ENCODE measurements around the gene SCARF2. TPM values are rescaled to one million over a fixed set of nuclear protein-coding genes. Genes with fewer than 3 reads are reported as not detected.

Gene SCARF2
- total RNA-seq, 1 donor from 2014 or later, result 8.1 TPM

GRCh38 chr22:20457506-20458240, 20.0 kb upstream of the SCARF2 start:
- DNase-seq (ENCODE audit: low spot score), result no peak
- Mint-ChIP-seq H3K4me1 (ENCODE audit: unreplicated experiment) (peaks cover 8% of the 10 kb centered on the region), H3K4me3 (ENCODE audit: unreplicated experiment) (no peak overlapping the region), H3K27ac (ENCODE audit: unreplicated experiment) (no peak overlapping the region), H3K9me3 (ENCODE audit: unreplicated experiment) (no peaks in the 10 kb centered on the region), H3K27me3 (ENCODE audit: unreplicated experiment) (peaks cover 2% of the 10 kb centered on the region), H3K36me3 (ENCODE audit: low read depth, unreplicated experiment) (no peaks in the 10 kb centered on the region)
- TF ChIP-seq CTCF (IDR thresholded peaks at IDR 0.05; ENCODE audit: unreplicated experiment), result no peak

GRCh38 chr22:20456722-20457076, 19.1 kb upstream of the SCARF2 start:
- peaks cover 2% of the 10 kb centered on the region for H3K27me3 Mint-ChIP-seq (ENCODE audit: unreplicated experiment)
- H3K36me3 Mint-ChIP-seq (ENCODE audit: low read depth, unreplicated experiment), result no peaks in the 10 kb centered on the region
- H3K9me3 Mint-ChIP-seq (ENCODE audit: unreplicated experiment), result no peaks in the 10 kb centered on the region
- peaks cover 6% of the 10 kb centered on the region for H3K4me1 Mint-ChIP-seq (ENCODE audit: unreplicated experiment)
- H3K27ac Mint-ChIP-seq (ENCODE audit: unreplicated experiment), result no peak overlapping the region
- no peak for TF ChIP-seq CTCF (IDR thresholded peaks at IDR 0.05; ENCODE audit: unreplicated experiment)
- DNase-seq (ENCODE audit: low spot score), result no peak
- H3K4me3 Mint-ChIP-seq (ENCODE audit: unreplicated experiment), result no peak overlapping the region

- H3K4me3 Mint-ChIP-seq (ENCODE audit: unreplicated experiment), result no peak overlapping the region
Measured at GRCh38 chr22:20456064-20456721, 18.6 kb upstream of the SCARF2 start.

GRCh38 chr22:20455709-20456063, 18.1 kb upstream of the SCARF2 start:
- Mint-ChIP-seq H3K4me3 (ENCODE audit: unreplicated experiment) (no peak overlapping the region), H3K9me3 (ENCODE audit: unreplicated experiment) (no peaks in the 10 kb centered on the region), H3K4me1 (ENCODE audit: unreplicated experiment) (peaks cover 6% of the 10 kb centered on the region), H3K27me3 (ENCODE audit: unreplicated experiment) (peaks cover 2% of the 10 kb centered on the region), H3K27ac (ENCODE audit: unreplicated experiment) (no peak overlapping the region), H3K36me3 (ENCODE audit: low read depth, unreplicated experiment) (peaks cover 6% of the 10 kb centered on the region)
- DNase-seq (ENCODE audit: low spot score), result no peak
- TF ChIP-seq CTCF (IDR thresholded peaks at IDR 0.05; ENCODE audit: unreplicated experiment), result no peak

More at GRCh38 chr22:20456064-20456721, 18.6 kb upstream of the SCARF2 start:
- peaks cover 6% of the 10 kb centered on the region for H3K4me1 Mint-ChIP-seq (ENCODE audit: unreplicated experiment)
- no peaks in the 10 kb centered on the region for H3K9me3 Mint-ChIP-seq (ENCODE audit: unreplicated experiment)
- H3K36me3 Mint-ChIP-seq (ENCODE audit: low read depth, unreplicated experiment), result peaks cover 3% of the 10 kb centered on the region
- H3K27me3 Mint-ChIP-seq (ENCODE audit: unreplicated experiment), result peaks cover 2% of the 10 kb centered on the region
- TF ChIP-seq CTCF (IDR thresholded peaks at IDR 0.05; ENCODE audit: unreplicated experiment), result peak; percentile 79
- no peak overlapping the region for H3K27ac Mint-ChIP-seq (ENCODE audit: unreplicated experiment)
- peak; percentile 85 for DNase-seq (ENCODE audit: low spot score)

GRCh38 chr22:20453222-20453621, 15.6 kb upstream of the SCARF2 start:
- H3K4me1 Mint-ChIP-seq (ENCODE audit: unreplicated experiment), result peaks cover 6% of the 10 kb centered on the region

More at GRCh38 chr22:20453222-20453621, 15.6 kb upstream of the SCARF2 start:
- no peak for DNase-seq (ENCODE audit: low spot score)
- no peak for TF ChIP-seq CTCF (IDR thresholded peaks at IDR 0.05; ENCODE audit: unreplicated experiment)
- H3K27ac Mint-ChIP-seq (ENCODE audit: unreplicated experiment), result no peak overlapping the region
- no peaks in the 10 kb centered on the region for H3K9me3 Mint-ChIP-seq (ENCODE audit: unreplicated experiment)
- peaks cover 6% of the 10 kb centered on the region for H3K36me3 Mint-ChIP-seq (ENCODE audit: low read depth, unreplicated experiment)
- no peaks in the 10 kb centered on the region for H3K27me3 Mint-ChIP-seq (ENCODE audit: unreplicated experiment)
- H3K4me3 Mint-ChIP-seq (ENCODE audit: unreplicated experiment), result no peak overlapping the region
